Measurements from ENCODE around the gene DNAH17.
A peak's percentile ranks its signal among the peaks of the same experiment; 100 is the strongest.

DNAH17 gene

DNA sequence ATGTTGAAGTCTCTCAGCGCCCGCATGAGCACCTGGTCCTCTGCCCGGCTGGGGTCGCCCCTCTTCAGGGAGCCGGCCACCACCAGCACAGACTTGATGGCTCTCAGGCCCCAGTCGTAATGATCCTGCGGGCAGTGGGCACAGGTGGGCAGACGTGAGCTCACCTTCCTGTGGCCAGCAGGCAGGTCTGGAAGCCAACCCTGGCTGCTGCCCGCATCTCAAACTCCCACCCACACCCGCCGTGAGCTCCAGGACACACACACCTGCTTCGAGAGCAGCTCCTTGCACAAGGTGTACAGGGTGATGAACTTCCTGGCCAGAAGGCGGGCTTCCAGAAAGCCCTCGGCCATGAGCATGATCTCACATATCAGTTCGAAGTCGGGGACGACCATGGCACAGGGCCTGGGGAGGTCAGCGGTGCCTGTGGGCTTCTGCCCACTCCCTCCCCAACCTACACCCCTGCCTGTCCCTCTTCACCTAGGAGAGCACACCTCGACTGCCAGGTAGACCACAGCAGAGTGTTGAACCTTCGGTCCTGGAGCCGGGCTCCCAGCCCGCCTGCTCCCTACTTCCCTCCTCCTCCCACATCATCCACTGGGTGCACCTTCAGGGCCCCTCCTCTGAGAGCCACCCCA lies 82.4 kb downstream of the DNAH17 start:
- no peak for DNase-seq

DNA sequence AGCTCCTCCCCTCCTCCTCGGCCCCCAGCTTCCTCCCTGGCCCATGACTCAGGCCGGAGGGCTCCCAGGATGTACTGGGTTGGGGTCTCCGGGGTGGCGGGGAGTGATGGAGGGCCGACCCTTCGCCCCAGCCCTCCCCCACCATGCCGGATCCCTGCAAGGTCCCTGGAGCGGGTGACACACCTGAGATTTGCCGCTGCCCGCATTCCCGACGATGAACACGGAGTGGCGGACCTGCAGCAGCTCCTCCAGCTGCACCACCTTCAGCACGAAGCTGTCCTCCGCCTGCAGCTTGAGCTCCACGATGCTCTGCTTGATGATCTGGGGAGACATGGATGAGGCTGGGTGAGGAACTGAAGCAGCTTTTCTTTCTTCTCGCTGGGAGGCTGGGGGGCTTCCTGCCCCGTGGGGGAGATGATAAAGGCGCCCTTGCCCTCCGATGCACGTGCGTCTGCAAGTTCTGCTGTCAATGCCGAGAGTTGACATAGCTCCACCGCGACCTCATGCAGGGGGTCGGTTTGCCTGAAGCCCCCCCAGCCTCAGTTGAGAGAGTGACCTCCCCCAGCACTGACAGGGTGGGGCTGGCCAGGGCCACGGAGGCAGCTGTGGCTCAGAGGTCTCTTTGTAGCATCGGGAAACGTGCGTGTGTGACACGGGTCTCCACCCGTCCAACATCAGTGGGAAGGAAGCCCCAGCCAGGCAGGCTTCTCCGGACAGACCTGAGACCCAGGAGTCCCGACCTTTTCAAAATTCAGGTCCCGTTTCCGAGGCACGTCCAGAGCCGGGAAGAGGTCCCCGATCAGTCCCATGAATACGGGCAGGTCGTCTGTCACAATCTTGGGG lies 83.1 kb downstream of the DNAH17 start:
- DNase-seq: no peak

DNA sequence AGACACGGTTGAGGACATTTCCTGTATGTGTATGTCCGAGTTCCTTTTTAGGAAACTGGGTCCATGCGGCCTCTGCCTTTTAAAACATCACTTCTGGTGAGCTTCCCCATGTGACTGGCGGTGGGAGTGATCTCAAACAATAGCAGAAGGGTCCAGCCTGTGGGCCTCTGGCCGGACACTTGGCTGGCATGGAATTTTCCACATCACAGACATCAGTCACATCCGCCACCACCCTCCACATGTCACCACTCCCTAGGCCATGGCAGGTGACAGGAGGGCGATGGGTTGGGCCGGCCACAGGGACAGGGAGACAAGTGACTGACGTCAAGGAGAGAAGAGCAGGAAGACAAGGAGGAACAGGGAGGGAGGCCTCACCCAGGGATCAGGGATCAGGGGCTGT lies 83.7 kb downstream of the DNAH17 start:
- DNase-seq: no peak

DNA sequence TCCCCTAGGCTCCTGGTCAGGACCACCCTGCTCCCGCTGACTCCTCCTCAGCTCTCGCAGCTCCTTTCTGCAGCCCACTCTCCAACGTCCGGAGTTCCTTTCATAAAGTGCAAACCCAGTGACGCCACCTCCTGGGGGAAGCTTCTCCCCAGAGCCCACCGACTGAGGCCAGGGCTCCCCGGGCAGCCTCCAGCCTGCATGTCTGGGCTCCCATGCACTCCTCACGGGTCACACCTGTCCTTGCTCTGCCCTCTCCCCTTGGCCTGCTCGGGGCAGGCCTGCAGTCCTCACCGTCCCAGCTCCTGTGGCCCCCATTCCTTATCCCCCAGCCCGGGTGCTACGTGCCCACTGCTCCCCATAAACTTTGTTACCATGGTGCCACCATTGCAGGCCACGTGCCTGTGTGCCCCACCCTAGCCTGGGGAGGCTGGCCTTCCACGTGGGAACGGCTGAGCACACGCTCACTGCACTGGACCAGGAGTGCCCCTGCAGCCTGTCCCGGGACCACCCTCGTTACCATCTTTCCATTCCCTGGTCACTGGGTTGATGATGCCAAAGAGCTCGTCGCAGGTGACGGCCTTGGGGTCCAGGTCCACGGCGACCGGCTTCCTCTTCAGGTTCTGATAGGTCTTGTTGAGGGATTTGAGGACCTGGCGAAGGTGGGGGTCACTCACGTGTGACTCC lies 84.9 kb downstream of the DNAH17 start:
- no peak for DNase-seq

DNA sequence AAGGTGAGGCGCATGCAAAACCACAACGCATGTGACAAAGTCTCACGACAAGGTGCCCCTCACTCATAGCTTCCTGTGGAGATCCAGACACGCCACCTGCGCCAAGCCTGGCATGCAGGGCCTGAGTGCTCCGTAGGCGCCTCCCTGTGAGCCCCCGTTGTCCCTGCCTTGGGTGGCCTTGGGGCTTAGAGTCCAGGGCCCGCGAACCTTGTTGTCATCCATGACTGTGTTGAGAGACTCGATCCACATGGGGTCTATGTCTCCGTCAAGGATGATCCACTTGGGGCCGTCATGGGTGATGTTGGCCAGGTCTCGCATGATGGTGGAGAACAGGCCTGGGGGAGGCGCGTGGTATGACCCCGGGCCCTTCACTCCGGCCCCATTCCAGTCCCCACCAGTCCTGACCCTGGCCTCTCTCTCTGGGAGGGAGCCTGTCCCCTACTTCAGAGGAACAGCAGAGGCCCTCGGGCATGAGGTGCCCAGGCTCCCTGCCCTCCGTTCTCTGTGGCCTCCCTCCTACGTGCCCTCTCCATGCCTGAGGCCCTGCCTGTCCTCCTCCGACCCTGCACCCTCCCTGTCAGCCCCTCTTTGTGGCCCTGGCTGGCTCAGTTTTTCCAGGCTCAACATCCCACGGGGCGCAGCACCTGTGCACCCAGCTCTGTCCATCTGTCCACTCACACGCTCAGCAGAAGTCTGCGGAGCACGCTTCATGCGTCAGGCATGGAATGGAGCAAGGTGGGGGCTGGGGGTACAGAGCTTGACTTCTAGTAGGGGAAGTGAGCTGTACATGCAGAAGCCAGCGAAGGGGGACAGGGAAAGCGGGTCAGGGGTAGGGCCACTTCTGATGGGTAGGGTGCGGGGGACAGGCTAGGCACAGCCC lies 85.7 kb downstream of the DNAH17 start:
- DNase-seq: no peak

DNA sequence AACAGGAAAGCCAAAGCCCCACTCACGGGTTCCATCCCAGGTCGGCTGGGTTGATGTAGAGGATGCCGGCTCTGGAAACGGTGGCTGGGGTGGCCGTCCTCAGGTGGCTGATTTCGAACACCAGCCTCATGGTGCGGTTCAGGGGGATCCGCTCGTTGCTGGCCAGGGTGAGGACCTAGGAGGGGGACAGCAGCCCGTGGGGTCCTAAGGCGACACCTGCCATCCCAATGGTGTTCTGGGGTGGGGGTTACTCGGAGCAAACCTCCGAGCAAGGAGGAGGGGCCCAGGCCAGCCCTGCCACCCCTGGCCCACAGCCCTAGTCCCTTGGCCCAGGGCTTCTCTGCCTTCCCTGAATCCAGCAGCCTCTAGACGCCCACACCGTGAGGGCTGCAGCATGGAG lies 86.5 kb downstream of the DNAH17 start:
- no peak for DNase-seq

DNA sequence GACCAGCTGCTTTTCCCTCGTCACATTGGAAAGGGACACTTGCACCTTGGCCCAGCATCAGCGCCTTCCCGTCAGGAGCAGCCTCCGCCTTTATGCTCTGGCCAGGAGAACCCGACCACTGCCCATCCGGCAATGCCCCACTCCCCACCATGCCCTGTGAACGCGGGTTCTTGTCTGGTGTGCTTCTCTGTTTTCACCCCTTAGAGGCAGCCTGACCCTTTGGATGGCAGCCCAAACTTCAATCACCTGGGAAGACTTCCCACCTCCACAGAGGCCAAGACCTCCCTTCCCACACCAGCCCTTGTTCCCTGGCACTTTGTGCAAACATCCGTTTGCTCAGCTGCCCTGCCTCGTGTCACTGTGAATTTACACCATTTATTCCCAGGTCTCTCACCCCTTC lies 87.0 kb downstream of the DNAH17 start:
- DNase-seq: no peak

DNA sequence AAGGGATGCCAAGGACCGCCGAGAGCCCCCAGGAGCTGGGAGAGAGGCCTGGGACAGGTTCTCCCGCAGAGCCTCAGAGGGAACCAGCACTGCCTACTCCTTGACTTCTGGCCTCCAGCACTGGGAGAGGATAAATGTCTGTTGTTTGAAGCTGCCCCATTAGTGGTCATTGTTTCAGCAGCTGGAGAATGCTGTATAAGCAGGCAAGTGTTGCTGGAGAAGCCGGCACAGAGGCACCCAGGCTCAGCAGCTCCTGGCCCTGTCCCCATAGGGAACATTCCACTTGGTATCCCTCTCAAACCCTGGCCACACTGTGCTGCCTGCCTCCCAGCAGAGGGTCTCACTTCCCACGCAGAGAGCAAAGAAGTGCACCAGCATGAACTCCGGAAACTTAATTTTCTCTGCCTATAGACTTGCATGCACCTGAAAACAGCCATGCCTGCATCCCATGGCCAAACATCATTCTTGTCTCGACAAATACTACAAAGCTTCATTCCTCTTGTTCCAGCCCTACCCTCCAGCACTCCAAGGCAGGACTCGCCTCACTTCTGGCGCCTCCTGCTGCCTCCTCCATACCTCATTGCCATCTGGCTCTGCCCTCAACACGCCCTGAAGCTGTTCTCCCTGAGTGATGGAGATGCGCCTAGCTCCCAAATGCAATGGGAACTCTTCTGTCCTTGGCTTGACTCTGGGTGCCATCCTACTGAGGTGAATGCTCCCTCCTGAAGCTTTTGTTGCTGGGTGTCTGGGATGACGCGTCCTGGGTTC lies 88.1 kb downstream of the DNAH17 start:
- DNase-seq: peak; percentile 44

DNA sequence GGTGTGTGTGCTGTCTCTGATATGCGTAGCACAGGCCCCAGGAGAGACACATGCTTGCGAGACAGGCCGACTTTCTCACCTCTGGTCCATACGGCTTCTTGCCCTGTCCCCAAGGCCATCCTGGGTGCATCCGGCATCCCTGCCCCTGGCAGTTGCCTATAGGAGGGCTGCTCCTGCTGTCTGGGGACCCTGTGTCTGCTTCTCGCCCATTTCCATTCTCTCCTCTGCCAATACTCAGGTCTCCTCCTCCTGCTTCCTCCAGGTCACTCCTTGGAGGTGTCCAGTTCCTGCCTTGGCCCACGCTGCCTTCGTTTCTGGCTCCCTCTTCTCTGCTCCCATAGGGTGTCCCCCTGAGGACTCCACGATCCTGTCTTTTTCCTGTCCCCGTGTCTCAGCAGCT lies 89.0 kb downstream of the DNAH17 start:
- DNase-seq: no peak

DNA sequence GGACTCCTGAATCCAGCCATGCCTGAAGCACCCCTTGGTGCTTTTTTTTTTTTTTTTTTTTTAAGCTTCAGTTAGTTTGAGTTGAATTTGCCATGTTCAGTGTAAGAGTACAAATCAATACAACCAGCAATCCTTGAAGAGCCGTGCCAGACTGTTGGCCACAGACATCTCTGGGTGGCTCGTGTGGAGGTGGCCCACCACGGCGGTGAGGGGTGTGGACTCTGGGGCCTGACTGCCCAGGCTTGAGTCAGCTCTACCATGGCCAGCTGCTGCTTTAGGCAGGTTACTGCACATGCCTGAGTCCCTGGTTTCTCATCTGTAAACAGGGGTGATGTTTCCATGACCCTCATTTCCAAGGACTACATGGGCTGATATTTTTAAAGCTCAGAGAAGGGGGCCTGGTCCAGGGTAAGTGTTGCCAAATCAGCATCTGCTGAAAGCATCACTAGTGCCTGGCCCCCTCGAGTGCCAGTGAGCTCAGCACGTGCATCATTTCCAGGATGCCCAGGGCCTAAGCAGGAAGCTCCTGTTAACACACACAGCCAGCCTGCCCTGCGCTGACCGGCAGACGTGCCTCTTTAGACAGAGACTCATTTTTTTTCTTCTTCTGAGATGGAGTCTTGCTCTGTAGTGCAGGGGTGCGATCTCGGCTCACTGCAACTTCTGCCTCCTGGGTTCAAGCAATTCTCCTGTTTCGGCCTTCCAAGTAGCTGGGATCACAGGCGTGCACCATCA lies 90.1 kb downstream of the DNAH17 start:
- DNase-seq: no peak

DNA sequence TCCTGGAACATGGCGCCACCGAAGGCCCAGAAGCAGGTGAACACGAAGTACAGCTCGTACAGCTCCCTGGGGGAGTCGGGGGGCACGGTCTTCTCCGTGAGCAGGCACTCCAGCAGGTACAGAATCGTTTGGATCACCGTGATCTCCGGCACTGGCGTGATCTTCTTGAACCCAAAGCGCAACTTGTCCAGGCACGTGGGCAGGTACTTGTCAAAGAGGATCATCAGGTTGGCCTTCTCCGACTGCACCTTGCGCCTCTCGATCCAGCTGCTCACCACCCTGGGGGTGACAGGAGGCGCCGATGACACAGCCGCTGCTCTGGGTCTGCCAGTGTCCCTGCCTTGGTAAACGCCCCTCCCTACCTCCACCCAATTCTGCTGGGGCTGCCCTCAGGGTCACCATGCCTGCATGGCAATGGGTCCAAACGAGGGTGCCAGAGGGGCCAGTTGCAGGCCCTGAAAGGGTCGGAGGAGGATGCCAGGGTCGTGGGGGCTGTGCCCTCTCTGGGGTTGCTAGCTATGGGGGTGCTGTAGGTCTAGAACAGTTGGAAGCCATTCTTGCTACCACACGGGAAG lies 90.9 kb downstream of the DNAH17 start:
- DNase-seq: no peak

DNA sequence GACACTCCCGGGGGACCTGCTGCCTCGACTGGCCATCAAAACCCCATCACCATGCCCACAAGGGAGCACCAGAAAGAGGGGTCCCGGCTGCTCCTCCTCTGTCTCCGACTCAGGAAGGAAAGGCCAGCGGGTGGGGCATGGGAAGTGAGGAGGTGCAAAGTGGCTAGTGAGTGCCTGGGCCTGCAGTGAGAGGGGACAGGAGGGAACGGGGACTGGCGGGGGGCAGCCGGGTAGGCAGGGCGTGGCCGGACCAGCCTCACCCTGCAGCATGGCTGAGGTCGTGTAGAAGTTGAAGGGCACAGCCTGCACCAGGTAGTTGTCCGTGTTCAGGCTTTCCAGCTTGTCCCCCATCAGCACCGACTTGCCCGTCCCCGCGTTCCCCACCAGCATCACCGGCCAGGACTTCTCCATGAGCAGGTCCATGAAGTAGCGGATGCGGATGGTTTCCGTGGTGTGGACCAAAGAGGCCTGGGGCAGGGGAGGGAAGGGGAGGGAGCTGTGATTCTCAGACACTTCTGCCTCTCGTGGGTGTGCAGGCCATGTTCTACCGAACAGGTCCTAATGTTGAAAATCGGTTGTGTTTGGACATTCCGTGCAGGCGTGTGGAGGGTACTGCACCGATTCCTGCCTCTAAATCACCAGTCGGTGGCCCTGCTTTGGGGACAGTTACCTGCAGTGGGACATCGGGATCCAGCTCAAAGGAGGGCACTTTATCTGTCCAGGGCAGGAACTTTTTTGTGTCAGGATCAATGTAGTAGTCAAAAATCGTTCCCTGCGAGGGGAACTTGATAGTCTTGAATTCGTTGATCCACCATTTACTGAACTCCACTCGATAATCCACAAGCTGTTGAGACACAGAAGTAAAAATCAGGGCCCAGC lies 91.7 kb downstream of the DNAH17 start:
- DNase-seq: no peak

DNA sequence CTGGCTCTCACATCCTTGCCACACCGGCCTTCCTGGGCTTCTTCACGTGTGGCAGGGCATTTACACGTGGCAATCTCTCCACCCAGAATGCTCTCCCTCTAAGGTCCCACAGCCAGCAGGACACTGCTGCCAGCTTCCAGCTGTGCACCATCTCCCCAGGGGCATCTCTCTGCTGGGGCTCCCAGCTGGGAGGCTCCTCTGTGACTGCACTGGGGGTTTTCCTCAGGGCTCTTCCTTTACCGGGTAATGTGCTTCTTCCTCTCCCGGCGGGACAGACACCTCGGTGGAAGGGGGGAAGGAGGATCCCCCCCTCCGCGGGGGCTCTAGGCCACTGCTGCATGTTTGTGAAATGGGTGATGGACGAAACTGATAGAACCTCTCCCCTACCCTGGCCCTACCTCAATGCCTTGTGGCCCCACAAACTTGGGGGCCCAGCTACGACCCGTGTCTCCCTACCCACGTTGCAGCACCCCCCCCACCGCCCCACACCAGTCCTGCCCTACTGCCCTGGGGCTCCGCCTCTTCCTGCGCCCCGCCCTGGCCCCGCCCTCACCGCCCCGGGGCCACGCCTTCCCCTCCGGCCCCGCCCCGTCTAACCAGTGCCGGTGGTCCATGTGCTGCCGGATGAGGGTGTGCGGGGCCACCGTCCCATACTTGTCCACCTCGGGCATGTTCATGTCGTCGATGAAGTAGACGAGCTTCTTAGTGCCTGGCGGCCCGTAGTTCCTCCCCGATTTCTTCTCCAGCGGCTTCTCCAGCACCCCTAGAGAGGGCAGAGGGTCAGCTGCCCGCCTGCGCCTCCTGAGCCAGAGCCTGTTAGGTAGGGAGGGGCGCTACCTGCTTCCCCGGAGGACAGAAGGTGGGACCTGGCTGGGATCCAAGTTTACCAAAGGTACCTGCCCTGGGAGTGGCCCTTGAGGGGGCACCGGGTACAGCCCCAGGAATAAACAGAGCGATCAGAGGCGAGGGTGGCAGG lies 92.6 kb downstream of the DNAH17 start:
- DNase-seq: no peak

DNA sequence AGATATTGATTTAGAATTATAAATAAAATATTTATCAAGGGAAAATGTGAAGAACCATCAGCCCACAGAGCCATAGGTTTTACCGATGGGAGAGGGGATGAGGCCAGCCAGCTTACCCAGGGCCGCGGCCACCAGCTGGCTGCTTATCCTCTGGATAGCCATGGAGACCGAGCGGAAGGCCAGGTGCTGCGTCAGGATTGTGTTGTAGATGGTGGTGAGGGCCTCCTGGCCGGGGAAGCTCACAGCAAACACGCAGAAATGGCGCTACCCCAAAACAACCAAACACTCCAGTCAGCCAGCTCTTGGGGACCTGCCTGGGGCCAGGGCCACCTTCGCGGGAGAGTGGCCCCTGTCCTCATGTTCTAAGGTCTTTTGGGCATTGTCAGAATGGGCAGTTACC lies 97.8 kb downstream of the DNAH17 start:
- DNase-seq: no peak

DNA sequence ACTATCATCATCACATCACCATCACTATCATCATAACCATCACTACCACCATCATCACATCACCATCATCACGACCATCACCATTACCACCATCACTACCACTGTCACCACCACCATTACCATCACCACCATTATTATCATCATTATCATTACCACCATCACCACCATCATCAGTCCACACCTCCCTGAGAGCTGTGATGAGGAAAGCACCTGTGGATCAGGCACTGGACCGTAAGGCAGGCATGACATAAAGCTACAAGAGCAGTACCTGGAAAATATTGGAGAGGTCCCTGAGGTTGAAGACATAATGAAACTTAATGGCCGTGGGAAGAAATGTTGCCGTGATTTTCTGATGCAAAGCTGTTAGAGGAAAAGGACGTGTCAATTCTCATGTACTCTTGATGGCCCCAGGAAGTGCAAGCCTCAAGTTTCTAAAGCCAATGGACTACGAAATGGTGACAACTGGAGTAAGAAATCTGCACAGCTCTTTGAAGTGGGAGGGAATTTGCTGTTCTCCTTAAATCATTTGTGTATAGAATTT lies 98.4 kb downstream of the DNAH17 start:
- no peak for DNase-seq

DNA sequence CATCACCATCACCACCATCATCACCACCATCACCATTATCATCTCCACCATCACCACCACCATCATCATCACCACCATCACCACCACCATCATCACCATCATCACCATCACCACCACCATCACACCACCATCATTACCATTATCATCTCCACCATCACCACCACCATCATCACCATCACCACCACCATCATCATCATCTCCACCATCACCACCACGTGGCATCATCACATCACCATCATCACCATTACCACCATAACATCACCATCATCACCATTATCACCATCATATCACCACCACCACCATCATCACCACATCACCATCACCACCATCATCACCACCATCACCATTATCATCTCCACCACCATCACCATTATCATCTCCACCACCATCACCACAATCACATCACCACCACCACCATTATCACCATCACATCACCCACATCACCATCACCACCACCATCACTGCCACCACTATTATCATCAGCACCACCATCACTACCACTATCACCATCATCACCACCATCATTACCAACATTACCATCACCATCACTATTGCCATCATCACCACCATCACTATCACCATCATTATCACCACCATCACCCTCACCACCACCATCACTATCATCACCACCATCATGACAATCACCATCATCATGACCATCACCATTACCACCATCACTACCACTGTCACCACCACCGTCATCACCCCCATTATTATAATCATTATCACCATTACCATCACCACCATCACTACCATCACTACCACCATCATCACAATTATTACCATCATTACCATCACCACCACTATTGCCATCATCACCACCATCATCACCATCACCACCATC lies 99.1 kb downstream of the DNAH17 start:
- no peak for DNase-seq

DNA sequence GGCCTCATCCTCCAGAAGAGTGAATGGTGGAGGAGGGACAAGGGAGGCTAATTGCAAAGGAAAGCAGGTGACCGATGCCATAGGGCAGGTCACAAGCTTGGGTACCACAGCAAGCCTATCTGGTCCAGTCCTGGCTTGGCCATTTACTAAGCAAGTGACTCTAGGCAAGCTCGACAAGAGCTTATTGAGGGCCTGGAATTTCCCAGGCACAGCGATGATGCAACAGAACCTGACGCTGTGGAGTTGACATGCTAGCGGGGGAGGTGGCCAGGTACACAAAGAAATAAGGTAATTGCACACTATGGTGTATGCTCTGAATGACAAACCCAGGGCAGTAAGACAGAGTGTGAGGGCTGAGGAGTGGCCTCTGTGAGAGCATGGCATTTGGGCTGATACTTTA lies 100.2 kb downstream of the DNAH17 start:
- DNase-seq: no peak

DNA sequence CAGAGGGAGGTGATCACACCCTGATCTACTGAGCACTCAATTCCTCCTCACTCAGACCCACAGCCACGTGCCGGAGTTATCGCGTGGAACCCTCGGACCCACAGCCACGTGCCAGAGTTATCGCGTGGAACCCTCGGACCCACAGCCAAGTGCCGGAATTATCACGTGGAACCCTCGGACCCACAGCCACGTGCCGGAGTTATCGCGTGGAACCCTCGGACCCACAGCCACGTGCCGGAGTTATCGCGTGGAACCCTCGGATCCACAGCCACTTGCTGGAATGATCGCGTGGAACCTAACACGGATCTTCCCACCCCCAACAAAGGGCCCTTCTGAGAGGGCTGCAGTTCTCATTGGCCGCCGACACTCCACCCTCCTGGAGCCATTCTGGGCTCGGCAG lies 101.0 kb downstream of the DNAH17 start:
- no peak for DNase-seq
